ENCODE data around the gene MSL3. TPM values are rescaled to one million over a fixed set of nuclear protein-coding genes. Genes with fewer than 3 reads are reported as not detected.

Gene MSL3
- total RNA-seq, 1 donor = 26.4 TPM

GRCh38 chrX:11725631-11726442 lies 32.2 kb upstream of the MSL3 start:
- Histone ChIP-seq H3K4me2 (ENCODE audit: insufficient read depth, low read length) (no peak overlapping the region), H3K27me3 (ENCODE audit: insufficient read depth, low read length) (no peaks in the 10 kb centered on the region), H2AFZ (ENCODE audit: low read length) (no peak overlapping the region), H4K20me1 (ENCODE audit: insufficient read depth, low read length) (no peaks in the 10 kb centered on the region), H3K79me2 (ENCODE audit: insufficient read depth, low read length) (no peaks in the 10 kb centered on the region), H3K4me3 (ENCODE audit: insufficient read depth, low read length) (no peak overlapping the region), H3K27ac (ENCODE audit: low read depth, low read length) (no peak overlapping the region), H3K9me3 (ENCODE audit: low read depth, low read length) (no peaks in the 10 kb centered on the region), H3K4me1 (ENCODE audit: insufficient read depth, low read length) (no peaks in the 10 kb centered on the region), H3K36me3 (ENCODE audit: insufficient read depth, low read length) (no peaks in the 10 kb centered on the region)
- no peak for DNase-seq (ENCODE audit: insufficient read length, low spot score, missing footprints)
- TF ChIP-seq, protein P1, sequence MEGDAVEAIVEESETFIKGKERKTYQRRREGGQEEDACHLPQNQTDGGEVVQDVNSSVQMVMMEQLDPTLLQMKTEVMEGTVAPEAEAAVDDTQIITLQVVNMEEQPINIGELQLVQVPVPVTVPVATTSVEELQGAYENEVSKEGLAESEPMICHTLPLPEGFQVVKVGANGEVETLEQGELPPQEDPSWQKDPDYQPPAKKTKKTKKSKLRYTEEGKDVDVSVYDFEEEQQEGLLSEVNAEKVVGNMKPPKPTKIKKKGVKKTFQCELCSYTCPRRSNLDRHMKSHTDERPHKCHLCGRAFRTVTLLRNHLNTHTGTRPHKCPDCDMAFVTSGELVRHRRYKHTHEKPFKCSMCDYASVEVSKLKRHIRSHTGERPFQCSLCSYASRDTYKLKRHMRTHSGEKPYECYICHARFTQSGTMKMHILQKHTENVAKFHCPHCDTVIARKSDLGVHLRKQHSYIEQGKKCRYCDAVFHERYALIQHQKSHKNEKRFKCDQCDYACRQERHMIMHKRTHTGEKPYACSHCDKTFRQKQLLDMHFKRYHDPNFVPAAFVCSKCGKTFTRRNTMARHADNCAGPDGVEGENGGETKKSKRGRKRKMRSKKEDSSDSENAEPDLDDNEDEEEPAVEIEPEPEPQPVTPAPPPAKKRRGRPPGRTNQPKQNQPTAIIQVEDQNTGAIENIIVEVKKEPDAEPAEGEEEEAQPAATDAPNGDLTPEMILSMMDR (IDR thresholded peaks at IDR 0.05; ENCODE audit: extremely low read depth, low read depth, low read length) = no peak

GRCh38 chrX:11728556-11728955 lies 29.5 kb upstream of the MSL3 start:
- no peaks in the 10 kb centered on the region for H3K36me3 ChIP-seq (ENCODE audit: insufficient read depth, low read length)
- H3K4me3 ChIP-seq (ENCODE audit: insufficient read depth, low read length) = no peak overlapping the region
- no peaks in the 10 kb centered on the region for H3K9me3 ChIP-seq (ENCODE audit: low read depth, low read length)
- TF ChIP-seq, protein P1 (IDR thresholded peaks at IDR 0.05; ENCODE audit: extremely low read depth, low read depth, low read length) = no peak
- no peaks in the 10 kb centered on the region for H3K79me2 ChIP-seq (ENCODE audit: insufficient read depth, low read length)
- H3K4me1 ChIP-seq (ENCODE audit: insufficient read depth, low read length) = no peaks in the 10 kb centered on the region
- no peak overlapping the region for H3K4me2 ChIP-seq (ENCODE audit: insufficient read depth, low read length)
- H4K20me1 ChIP-seq (ENCODE audit: insufficient read depth, low read length) = no peaks in the 10 kb centered on the region
- DNase-seq (ENCODE audit: insufficient read length, low spot score, missing footprints) = no peak
- no peak overlapping the region for H2AFZ ChIP-seq (ENCODE audit: low read length)
- no peak overlapping the region for H3K27ac ChIP-seq (ENCODE audit: low read depth, low read length)
- H3K27me3 ChIP-seq (ENCODE audit: insufficient read depth, low read length) = peaks cover 5% of the 10 kb centered on the region

- H3K9me3 ChIP-seq (ENCODE audit: low read depth, low read length) = no peaks in the 10 kb centered on the region
- H3K4me3 ChIP-seq (ENCODE audit: insufficient read depth, low read length) = no peak overlapping the region
- TF ChIP-seq, protein P1 (IDR thresholded peaks at IDR 0.05; ENCODE audit: extremely low read depth, low read depth, low read length) = no peak
- DNase-seq (ENCODE audit: insufficient read length, low spot score, missing footprints) = no peak
- H3K27me3 ChIP-seq (ENCODE audit: insufficient read depth, low read length) = peaks cover 5% of the 10 kb centered on the region
- H4K20me1 ChIP-seq (ENCODE audit: insufficient read depth, low read length) = no peaks in the 10 kb centered on the region
- no peak overlapping the region for H3K4me2 ChIP-seq (ENCODE audit: insufficient read depth, low read length)
- H2AFZ ChIP-seq (ENCODE audit: low read length) = no peak overlapping the region
- H3K4me1 ChIP-seq (ENCODE audit: insufficient read depth, low read length) = no peaks in the 10 kb centered on the region
- H3K36me3 ChIP-seq (ENCODE audit: insufficient read depth, low read length) = no peaks in the 10 kb centered on the region
- no peaks in the 10 kb centered on the region for H3K79me2 ChIP-seq (ENCODE audit: insufficient read depth, low read length)
- no peak overlapping the region for H3K27ac ChIP-seq (ENCODE audit: low read depth, low read length)
These were observed 24.4 kb upstream of the MSL3 start for GRCh38 chrX:11733614-11734013.

DNA sequence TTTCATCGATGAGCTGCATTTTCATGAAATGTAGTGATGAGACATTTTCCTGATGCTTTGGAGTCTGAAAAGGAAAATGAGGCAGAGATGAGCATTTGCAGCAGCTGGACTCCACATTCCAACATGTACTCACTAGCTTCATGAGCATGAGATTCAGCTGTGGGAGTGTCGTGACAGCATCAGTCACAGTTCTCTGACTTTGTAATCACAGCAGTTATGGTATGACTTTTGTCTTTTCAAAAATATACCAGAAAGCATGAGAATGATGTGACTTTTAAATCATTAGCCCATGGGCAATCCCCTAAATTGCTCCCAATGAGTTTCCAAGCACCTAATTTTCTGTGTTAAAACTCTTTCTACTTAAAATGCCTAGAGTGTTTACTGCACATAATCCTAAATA lies 18.3 kb upstream of the MSL3 start:
- no peaks in the 10 kb centered on the region for H3K4me1 ChIP-seq (ENCODE audit: insufficient read depth, low read length)
- no peak overlapping the region for H3K4me2 ChIP-seq (ENCODE audit: insufficient read depth, low read length)
- no peaks in the 10 kb centered on the region for H3K36me3 ChIP-seq (ENCODE audit: insufficient read depth, low read length)
- no peak overlapping the region for H3K4me3 ChIP-seq (ENCODE audit: insufficient read depth, low read length)
- TF ChIP-seq, protein P1 (IDR thresholded peaks at IDR 0.05; ENCODE audit: extremely low read depth, low read depth, low read length) = no peak
- no peak overlapping the region for H2AFZ ChIP-seq (ENCODE audit: low read length)
- no peaks in the 10 kb centered on the region for H3K79me2 ChIP-seq (ENCODE audit: insufficient read depth, low read length)
- no peak overlapping the region for H3K27ac ChIP-seq (ENCODE audit: low read depth, low read length)
- H3K9me3 ChIP-seq (ENCODE audit: low read depth, low read length) = no peaks in the 10 kb centered on the region
- no peaks in the 10 kb centered on the region for H3K27me3 ChIP-seq (ENCODE audit: insufficient read depth, low read length)
- H4K20me1 ChIP-seq (ENCODE audit: insufficient read depth, low read length) = no peaks in the 10 kb centered on the region
- no peak for DNase-seq (ENCODE audit: insufficient read length, low spot score, missing footprints)

All from osteoblast (primary cell).